Uterus (tissue), 4 donors: ENCODE results near the gene SYDE2. TPM values are rescaled to one million over a fixed set of nuclear protein-coding genes. Genes with fewer than 3 reads are reported as not detected.

Experiments used
- DNase-seq, 2 donors: peaks; one replicate each; pipeline ENCODE4 v3.0.0-alpha.2; 2019 to 2020
- H3K27ac ChIP-seq, 2 donors: fragments of 200-600 bp; sonication (generic); 1 replicate in 1 of 2; 2 replicates in 1 of 2; pipeline ENCODE4 v1.5.1; 2016 to 2018
- H3K27me3 ChIP-seq, 2 donors: fragments of 200-600 bp; sonication (generic); one replicate each; pipeline ENCODE4 v1.5.1; 2018 to 2019; ENCODE audit warnings: control low read depth in 1 of 2
- H3K36me3 ChIP-seq, 2 donors: fragments of 200-600 bp; sonication (generic); one replicate each; pipeline ENCODE4 v1.5.1; 2019; ENCODE audit warnings: control low read depth in 1 of 2
- H3K4me1 ChIP-seq, 2 donors: fragments of 200-600 bp; sonication (generic); one replicate each; pipeline ENCODE4 v1.5.1; 2018 to 2019; ENCODE audit warnings: control low read depth in 1 of 2
- H3K4me3 ChIP-seq, 2 donors: fragments of 200-600 bp; sonication (generic); 1 replicate in 1 of 2; 2 replicates in 1 of 2; pipeline ENCODE4 v1.5.1; 2018 to 2019; ENCODE audit warnings: mild to moderate bottlenecking in 1 of 2
- H3K9me3 ChIP-seq, 2 donors: fragments of 200-600 bp; sonication (generic); one replicate each; pipeline ENCODE4 v1.5.1; 2019; ENCODE audit warnings: control low read depth in 1 of 2
- CTCF ChIP-seq, 4 experiments: fragments of 200-600 bp in 2 of 4; fragments of 450-650 bp in 2 of 4; sonication (generic) in 2 of 4; IDR thresholded peaks; one replicate each; pipeline ENCODE4 v1.5.1; 2016 to 2019; ENCODE audit warnings: antibody characterized with exemption in 4 of 4, mild to moderate bottlenecking in 2 of 4, moderate library complexity in 1 of 4
- POLR2A ChIP-seq, 2 donors: fragments of 450-650 bp; IDR thresholded peaks; one replicate each; pipeline ENCODE4 v1.6.1; 2016; ENCODE audit warnings: antibody characterized with exemption in 2 of 2, mild to moderate bottlenecking in 1 of 2, moderate library complexity in 1 of 2
- intact Hi-C: fragments of 100-400 bp; cut with DNase I; formaldehyde crosslinking; loops from one replicate; pipeline ENCODE4 v1.15.1; 2023; ENCODE audit warnings: low total_unique reads
- total RNA-seq, 4 donors: library from RNA; depleted of rRNA in 3 of 4; stranded (reverse); fragments of >200 nt in 3 of 4; gene quantifications; one replicate each; pipeline versions ENCODE4 v1.1.0 to v1.2.4, GENCODE V29; 2014 to 2023
- donor health status: DM: yes; HTN: yes; CAD: no.

Gene SYDE2
- total RNA-seq, 4 donors from 2014 or later = 5.3 to 24.3 (median 14.6) TPM

GRCh38 chr1:85201340-85202091 lies 700 bp upstream of the SYDE2 start:
- Histone ChIP-seq H3K9me3 (no peaks in the 10 kb centered on the region), H3K4me3 (peak overlapping the region; percentile 54 to 92), H3K27me3 (no peaks in the 10 kb centered on the region), H3K27ac (peak overlapping the region; percentile 92 to 99), H3K4me1 (peaks cover 0 to 8% of the 10 kb centered on the region in 2 donors), H3K36me3 (no peaks in the 10 kb centered on the region)
- intact Hi-C loops = loop anchor here (5.0 kb wide), 1 partner anchor 56 kb away; the partner anchor contains the start of gene C1orf52
- peak in 1 of 4 experiments; percentile 8 for TF ChIP-seq CTCF (IDR thresholded peaks at IDR 0.05)
- peak; percentile 71 to 74 for TF ChIP-seq POLR2A (IDR thresholded peaks at IDR 0.05)
- DNase-seq = peak; percentile 71 to 79

GRCh38 chr1:85199667-85200462 lies 951 bp downstream of the SYDE2 start:
- TF ChIP-seq CTCF (IDR thresholded peaks at IDR 0.05) (no peak), POLR2A (IDR thresholded peaks at IDR 0.05) (no peak)

GRCh38 chr1:85198864-85199263 lies 2.0 kb downstream of the SYDE2 start:
- Histone ChIP-seq H3K4me3 (peak overlapping the region in 1 of 2 donors; percentile 92), H3K9me3 (no peaks in the 10 kb centered on the region), H3K27me3 (no peaks in the 10 kb centered on the region), H3K27ac (peak overlapping the region in 1 of 2 donors; percentile 92), H3K36me3 (no peaks in the 10 kb centered on the region), H3K4me1 (peaks cover 0 to 8% of the 10 kb centered on the region in 2 donors)
- intact Hi-C loops = no loop called here
- TF ChIP-seq CTCF (IDR thresholded peaks at IDR 0.05) (no peak), POLR2A (IDR thresholded peaks at IDR 0.05) (no peak)
- no peak for DNase-seq

More at GRCh38 chr1:85199667-85200462, 951 bp downstream of the SYDE2 start:
- peak overlapping the region; percentile 92 to 99 for H3K27ac ChIP-seq
- H3K27me3 ChIP-seq = no peaks in the 10 kb centered on the region
- intact Hi-C loops = loop anchor here (5.0 kb wide), 1 partner anchor 57 kb away; the partner anchor contains the start of gene C1orf52
- H3K4me1 ChIP-seq = peaks cover 0 to 8% of the 10 kb centered on the region in 2 donors
- DNase-seq = peak in 1 of 2 donors; percentile 29
- H3K36me3 ChIP-seq = no peaks in the 10 kb centered on the region
- no peaks in the 10 kb centered on the region for H3K9me3 ChIP-seq
- H3K4me3 ChIP-seq = peak overlapping the region; percentile 54 to 92

- intact Hi-C loops = no loop called here
- Histone ChIP-seq H3K4me3 (no peak overlapping the region), H3K4me1 (peaks cover 0 to 8% of the 10 kb centered on the region in 2 donors), H3K9me3 (no peaks in the 10 kb centered on the region), H3K36me3 (no peaks in the 10 kb centered on the region), H3K27me3 (no peaks in the 10 kb centered on the region), H3K27ac (no peak overlapping the region)
- TF ChIP-seq CTCF (IDR thresholded peaks at IDR 0.05) (no peak), POLR2A (IDR thresholded peaks at IDR 0.05) (no peak)
- no peak for DNase-seq
These were observed 4.5 kb downstream of the SYDE2 start for GRCh38 chr1:85196358-85196757.
